ENCODE data around the gene ADAM19. TPM values are rescaled to one million over a fixed set of nuclear protein-coding genes. Genes with fewer than 3 reads are reported as not detected.

Gene ADAM19
- total and polyA plus RNA-seq, 3 donors from 2014 or later = 3.1 to 4.9 (median 4.5) TPM

DNA sequence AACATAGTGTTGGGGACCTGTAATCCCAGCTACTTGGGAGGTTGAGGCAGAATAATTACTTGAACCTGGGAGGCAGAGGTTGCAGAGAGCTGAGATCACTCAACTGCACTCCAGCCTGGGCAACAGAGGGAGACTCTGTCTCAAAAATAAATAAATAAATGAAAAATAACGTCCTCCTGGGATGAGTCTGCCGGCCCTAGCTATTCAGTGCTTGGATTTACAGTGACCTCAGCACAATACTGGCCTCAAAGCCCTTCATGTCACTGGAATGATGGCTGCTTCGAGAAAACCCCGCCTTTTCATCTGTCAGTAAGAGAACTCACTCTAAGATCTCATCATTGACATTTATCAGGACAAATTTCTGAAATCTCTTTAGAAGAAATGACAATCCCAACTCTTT lies 41.2 kb upstream of the ADAM19 start:
- WGBS, 2 donors = 81 to 87% methylated on average over 4 of the region's 4 CpGs
- intact Hi-C loops (cut with DNase I; ENCODE audit: low total_unique reads) = no loop called here
- H3K4me3 ChIP-seq = no peak overlapping the region

DNA sequence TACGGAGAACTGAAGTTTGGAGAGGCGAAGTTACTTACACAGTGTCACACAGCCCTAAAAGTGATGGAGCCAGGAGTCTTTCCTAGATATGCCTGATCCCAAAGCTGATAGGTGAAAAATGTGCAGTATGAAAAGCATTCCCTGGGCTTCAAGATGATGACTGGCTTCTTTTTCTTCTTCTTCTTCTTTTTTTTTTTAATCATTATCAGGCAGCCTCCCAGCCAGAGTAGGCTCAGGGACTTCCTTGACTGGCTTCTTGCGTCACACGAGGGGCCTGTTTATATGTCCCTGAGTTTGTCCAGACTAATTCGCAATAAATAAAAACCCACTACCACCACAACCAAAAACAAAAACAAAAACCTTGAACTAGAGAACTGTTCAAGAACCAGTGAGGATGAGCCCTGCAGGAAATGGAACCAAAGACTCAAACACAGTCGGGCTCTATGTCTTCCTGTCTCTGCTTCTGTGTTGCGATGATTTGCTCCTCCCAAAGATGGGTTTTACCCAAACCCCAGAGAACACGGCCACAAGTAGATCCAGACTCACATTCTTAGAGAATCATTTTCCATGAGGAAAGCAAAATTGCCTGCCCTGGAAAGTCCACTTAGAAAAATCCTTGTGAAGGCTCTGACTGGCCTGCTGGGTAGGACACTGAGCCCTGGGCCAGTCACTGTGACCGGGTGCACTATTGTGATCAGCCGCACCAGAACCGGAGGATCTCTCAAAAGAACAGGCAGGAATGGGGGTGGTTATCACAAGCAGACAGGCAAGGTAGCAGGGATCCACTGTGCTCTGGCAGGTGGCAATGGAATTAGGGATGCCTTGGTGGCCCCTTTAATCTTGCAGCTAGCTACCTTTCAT lies 38.0 kb upstream of the ADAM19 start:
- Histone ChIP-seq H3K9me3 (no peaks in the 10 kb centered on the region), H3K4me1 (no peaks in the 10 kb centered on the region), H3K27ac (no peak overlapping the region), H3K4me3 (no peak overlapping the region), H3K36me3 (ENCODE audit: low read depth, missing control alignments) (no peaks in the 10 kb centered on the region), H3K27me3 (no peaks in the 10 kb centered on the region)
- no peak for DNase-seq
- TF ChIP-seq CTCF (IDR thresholded peaks at IDR 0.05) = no peak
- TF ChIP-seq POLR2A (IDR thresholded peaks at IDR 0.05) = no peak
- intact Hi-C loops (cut with DNase I; ENCODE audit: low total_unique reads) = no loop called here
- WGBS, 2 donors = 91 to 92% methylated on average over 11 of the region's 11 CpGs

More for the DNA sequence above, 41.2 kb upstream of the ADAM19 start:
- TF ChIP-seq CTCF (IDR thresholded peaks at IDR 0.05) (no peak), POLR2A (IDR thresholded peaks at IDR 0.05) (no peak)
- no peak for DNase-seq
- H3K9me3 ChIP-seq = no peaks in the 10 kb centered on the region
- H3K4me1 ChIP-seq = no peaks in the 10 kb centered on the region
- H3K27ac ChIP-seq = no peak overlapping the region
- H3K36me3 ChIP-seq (ENCODE audit: low read depth, missing control alignments) = no peaks in the 10 kb centered on the region
- H3K27me3 ChIP-seq = no peaks in the 10 kb centered on the region

DNA sequence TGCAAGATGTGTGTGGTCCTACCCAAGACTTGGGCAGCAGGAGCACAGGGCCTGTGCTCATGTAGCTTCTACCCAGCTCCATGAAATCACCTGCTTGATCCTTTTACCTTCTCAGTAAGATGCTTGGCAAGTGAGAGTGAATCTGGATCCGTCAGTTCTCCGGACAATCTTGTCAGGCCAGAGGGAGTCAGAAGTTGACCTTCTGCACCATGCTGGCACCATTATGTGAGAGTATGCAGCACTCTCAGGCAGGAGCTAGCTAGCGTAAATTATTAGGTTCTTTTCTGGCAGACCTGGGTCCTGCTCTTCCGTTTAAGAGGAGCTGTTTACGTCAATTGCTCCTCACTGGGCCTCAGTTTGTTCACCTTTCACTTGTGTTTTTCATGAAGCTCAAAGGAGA lies 37.0 kb upstream of the ADAM19 start:
- DNase-seq = no peak
- Histone ChIP-seq H3K9me3 (no peaks in the 10 kb centered on the region), H3K27ac (no peak overlapping the region), H3K4me3 (no peak overlapping the region), H3K27me3 (no peaks in the 10 kb centered on the region), H3K4me1 (no peaks in the 10 kb centered on the region), H3K36me3 (ENCODE audit: low read depth, missing control alignments) (no peaks in the 10 kb centered on the region)
- no peak for TF ChIP-seq POLR2A (IDR thresholded peaks at IDR 0.05)
- TF ChIP-seq CTCF (IDR thresholded peaks at IDR 0.05) = no peak
- WGBS, 2 donors = 86 to 95% methylated on average over 5 of the region's 5 CpGs
- intact Hi-C loops (cut with DNase I; ENCODE audit: low total_unique reads) = no loop called here

GRCh38 chr5:157611571-157612476 lies 36.2 kb upstream of the ADAM19 start:
- 91 to 96% methylated on average over 10 of the region's 10 CpGs for WGBS, 2 donors
- intact Hi-C loops (cut with DNase I; ENCODE audit: low total_unique reads) = no loop called here
- Histone ChIP-seq H3K9me3 (no peaks in the 10 kb centered on the region), H3K27me3 (no peaks in the 10 kb centered on the region), H3K27ac (no peak overlapping the region), H3K4me3 (no peak overlapping the region), H3K36me3 (ENCODE audit: low read depth, missing control alignments) (no peaks in the 10 kb centered on the region), H3K4me1 (no peaks in the 10 kb centered on the region)
- DNase-seq = no peak
- no peak for TF ChIP-seq CTCF (IDR thresholded peaks at IDR 0.05)
- no peak for TF ChIP-seq POLR2A (IDR thresholded peaks at IDR 0.05)
